Inflammatory macrophage treated with lipopolysaccharide for 4 hours (primary cell): Measurements from ENCODE around the gene CAMTA1.

Experiments used
- DNase-seq: peaks from one replicate; pipeline ENCODE4 v3.0.0-alpha.2; 2020

The CAMTA1 gene

GRCh38 chr1:7473223-7474142 is 688.2 kb downstream of the CAMTA1 start:
- no peak for DNase-seq

DNA sequence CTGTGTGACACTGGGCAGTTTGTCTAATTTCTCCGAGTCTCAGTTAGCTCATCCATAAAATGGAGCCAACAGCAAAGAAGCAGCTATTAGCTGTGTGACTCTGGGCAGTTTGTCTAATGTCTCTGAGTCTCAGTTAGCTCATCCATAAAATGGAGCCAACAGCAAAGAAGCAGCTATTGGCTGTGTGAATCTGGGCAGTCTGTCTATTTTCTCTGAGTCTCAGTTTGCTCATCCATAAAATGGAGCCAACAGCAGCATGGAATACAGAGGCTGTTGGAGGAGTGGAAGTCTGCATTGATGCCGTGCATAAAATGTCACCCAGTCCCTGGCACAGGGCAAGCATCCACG is 688.9 kb downstream of the CAMTA1 start:
- DNase-seq: no peak

DNA sequence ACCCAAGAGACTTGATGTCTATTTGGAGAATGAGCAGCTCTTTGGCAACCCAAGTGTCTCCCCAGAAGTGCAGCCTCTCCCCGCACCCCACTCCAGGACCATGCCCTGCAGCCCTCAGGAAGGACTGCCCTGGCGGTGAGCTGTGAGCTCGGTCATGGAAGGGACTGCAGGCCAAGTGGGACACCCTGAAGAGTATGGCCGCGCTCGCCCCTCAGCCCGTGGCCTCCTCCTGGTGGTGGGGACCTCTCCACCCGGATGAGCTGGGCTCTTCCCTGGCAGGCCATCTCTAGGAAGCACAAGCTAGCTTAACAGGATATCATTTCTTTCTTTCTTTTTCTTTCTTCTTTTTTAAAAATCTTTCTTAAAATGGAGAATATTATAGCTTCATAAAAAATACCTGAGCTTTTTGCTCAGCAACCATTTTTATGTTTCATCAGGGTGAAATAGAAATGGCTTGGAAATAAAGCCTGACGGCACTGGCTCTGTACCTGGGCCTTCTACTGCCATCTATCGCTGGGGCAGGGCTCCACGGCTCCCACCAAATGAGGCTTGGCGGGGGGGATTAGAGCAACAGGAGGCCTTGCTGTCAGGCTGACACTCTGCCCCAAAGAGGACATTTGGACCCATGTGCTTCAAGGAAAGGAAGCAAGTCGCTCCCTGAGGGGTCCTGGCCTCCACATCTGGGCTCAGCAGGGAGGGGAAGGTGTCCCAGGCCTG is 689.7 kb downstream of the CAMTA1 start:
- no peak for DNase-seq

GRCh38 chr1:7475691-7476090 is 690.4 kb downstream of the CAMTA1 start:
- no peak for DNase-seq

- no peak for DNase-seq
Observed at GRCh38 chr1:7476402-7476801, 691.1 kb downstream of the CAMTA1 start.

DNA sequence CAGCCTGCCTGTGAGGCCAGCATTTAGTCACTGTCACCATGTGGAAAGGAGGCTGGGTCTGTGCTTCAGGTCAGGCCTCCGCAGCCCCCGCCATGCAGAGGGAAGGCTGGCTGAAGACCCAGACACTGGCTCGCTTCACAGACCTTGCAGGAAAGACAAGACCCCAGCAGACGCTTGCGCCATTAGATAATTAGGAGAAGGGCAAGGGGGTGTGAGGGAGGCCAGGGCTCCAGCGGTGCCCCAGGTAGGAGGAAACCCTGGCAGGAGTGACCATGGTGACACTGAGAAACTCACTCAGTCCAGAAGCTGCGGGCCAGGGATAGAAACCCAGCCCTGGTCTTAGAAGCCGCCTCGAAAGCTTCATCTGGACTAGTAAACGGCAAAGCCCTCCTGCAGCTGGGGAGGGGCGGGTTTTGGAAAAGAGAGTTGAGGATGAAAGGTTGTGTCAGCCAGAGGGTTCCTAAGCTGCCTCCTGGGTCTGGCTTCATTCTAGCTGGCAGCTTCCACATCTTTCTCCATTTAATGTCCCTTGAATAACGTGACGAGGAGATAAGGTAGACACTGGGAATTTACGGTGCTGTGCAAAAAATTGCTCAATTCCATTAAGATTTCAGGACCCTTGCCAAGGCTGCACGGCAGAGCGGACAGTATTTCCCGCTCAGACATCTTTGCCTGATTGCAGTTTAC is 691.8 kb downstream of the CAMTA1 start:
- no peak for DNase-seq

GRCh38 chr1:7477593-7477992 is 692.3 kb downstream of the CAMTA1 start:
- no peak for DNase-seq

- DNase-seq: no peak
Observed at GRCh38 chr1:7478142-7478790, 693.0 kb downstream of the CAMTA1 start.

- peak; percentile 100 for DNase-seq
Observed at GRCh38 chr1:7478809-7479499, 693.7 kb downstream of the CAMTA1 start.

DNA sequence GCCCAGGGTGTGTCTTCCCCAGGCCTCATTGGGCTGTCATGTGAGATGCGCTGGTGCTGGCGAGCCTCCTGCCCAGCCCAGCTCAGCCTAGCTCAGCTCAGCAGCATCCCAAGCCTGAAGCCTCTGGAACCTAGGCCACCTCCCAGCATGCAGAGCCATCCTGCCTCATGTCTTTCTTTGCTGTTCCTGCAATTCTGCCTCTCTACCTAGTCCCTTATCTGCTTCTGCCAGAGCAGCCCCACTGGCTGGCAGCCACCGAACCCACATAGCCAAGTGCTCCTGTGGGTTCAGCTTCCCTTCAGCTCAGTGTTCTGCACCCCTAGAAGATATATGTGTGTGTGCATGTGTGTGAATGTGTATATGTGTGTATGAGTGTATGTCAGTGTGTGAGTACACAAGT is 694.3 kb downstream of the CAMTA1 start:
- DNase-seq: no peak

- DNase-seq: no peak
Observed at GRCh38 chr1:7481194-7481593, 695.9 kb downstream of the CAMTA1 start.

- DNase-seq: no peak
Observed at GRCh38 chr1:7482077-7482476, 696.8 kb downstream of the CAMTA1 start.

DNA sequence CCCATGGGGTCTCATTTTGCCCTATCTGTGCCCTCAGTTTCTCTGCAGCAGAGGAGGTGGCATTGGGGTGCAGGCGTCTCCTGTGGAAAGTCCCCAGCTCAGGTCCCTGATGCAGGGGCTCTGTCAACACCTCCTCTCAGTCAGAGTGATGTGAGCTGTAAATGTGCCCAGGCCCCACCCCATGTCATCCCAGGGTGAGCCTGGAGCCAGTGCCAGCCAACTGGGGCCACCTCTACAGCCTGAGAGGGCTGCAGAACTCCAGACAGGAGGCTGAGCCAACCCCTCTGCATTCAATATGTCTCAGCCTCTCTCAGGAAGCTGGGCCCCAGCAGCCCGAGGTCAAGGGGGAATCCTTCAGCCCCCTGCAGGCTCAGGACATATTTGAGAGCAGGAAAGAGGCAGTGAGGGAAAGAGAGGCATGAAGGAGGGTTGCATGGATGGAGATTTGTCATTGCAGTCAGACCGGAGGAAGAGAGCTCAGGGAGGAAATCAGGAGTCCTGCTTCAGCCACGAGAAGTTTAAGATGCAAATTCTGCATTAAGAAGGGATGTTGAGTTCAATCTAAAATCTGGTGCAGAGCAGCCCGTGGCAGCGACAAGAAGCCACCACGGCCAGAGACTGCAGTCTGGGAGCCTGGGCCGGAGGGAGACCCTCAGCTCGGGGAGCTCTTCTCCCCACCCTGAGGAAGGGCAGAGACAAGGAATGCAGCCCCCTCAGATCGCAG is 697.7 kb downstream of the CAMTA1 start:
- DNase-seq: no peak

DNA sequence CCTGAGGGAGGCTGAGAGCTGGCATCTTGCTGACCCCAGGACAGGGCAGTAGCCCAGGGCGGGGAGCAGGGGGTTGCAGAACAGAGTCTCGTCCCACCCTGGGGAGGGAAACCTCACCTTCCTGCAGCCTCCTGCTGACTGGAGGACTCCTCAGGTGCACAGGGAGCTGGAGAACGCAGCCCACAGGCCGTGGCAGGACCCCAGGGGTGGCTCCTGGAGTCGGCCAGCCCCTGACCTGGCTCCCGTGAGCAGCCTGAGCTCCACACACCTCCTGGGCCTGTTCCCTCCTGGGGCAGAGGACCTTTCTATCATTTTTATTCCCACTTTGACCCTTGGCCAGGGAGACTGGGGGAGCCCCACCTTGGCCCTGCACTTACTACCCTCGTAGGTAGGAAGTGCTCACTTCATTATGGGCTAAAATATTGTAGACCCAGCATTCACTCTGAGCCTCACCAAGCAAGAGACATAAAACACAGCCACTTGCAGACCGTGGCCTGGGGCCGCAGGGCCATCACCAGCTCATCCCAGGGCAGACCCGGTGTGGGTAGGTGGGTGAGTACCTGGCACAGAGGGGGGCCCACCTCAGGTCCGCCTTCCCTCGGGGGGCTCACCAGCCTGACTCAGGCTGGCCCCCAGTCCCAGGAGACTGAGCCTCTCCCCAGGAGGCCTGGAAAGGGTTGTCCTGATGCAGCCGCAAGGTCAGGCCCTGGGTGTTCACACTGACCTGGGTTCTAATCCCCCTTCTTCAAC is 698.6 kb downstream of the CAMTA1 start:
- DNase-seq: no peak

DNA sequence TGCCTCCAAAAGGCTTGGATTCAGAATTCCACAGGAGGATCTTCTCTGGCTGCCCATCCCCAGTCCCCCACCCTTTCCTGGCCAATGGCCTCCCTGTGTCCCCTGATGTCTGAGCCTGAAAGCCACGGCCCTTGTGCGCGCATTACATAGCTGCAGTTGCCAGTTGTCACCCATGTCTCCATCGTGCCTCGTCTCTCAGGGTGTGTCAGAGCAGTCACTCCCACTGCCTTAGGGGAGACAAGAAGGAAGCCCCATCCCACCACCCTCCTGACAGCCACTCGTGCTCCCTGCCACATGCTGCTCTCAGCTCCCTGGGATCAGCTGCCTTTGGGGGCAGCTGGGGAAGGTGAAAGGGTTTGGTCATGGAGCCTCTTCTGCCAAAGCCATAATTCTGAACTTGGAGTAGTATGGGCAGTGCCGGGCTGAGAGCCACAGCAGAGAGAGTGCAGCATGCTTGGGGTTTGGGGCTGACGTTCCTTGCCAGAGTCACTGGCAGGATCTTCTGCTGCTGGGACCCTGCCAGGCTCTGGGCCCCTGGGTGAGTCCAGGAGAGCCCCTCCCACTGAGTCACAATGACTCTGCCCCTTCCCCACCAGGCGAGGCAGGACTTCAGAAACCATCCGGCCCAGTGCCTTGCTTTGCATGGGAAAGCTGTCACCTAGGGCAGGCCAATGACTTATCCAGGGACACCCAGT is 700.0 kb downstream of the CAMTA1 start:
- no peak for DNase-seq

DNA sequence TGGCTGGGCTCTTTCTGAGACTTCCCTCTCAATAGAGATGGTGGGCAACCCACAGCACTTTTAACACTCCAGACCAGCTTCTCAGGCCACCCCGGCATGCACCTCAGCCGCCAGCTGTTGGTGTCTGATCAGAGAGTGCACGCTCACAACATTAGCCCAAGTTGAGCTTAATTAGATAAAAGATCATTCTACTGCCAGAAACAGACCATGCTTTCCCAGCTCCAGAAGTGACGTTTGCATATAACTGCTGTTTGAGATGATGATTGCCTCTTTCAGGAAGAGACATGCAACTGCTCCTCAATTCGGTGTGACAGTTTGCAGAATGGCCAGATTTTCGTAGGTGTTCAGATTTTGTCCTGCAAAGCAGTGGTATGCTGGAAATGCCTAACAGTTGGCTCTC is 700.6 kb downstream of the CAMTA1 start:
- DNase-seq: no peak

DNA sequence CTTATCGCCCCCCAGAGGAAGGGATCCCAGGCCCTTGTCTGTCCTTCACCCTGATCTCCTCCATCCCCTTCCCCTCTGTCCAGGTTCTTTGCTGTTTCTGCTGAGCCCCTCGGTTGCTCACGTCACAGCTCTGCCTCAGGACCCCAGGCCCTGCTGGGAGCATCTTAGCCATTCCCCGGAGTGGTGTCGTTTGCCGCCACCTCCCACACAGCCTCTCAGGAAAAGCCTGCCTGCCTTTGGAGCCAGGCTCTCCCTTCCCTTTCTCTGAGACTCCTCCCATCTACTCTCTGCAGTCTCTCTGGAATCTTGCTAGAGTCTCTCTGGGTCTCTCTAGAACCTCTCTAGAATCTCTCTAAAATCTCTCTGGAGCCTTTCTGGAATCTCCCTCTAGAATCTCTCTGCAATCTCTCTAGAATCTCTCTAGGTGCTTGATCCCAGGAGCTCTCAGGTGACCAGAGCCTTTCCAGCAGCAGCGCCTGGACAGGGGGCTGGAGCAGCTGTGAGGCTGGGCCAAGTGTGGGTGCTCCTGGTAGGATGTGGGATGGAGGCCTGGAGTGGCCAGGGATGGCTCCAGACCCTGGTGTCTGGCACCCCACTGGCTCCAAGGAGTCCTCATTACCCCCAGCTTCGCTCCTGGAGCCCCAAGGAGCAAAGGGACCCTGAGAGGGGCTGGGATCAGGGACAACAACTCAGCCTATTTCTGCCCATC is 702.7 kb downstream of the CAMTA1 start:
- no peak for DNase-seq

- no peak for DNase-seq
Observed at GRCh38 chr1:7488475-7488842, 703.2 kb downstream of the CAMTA1 start.

DNA sequence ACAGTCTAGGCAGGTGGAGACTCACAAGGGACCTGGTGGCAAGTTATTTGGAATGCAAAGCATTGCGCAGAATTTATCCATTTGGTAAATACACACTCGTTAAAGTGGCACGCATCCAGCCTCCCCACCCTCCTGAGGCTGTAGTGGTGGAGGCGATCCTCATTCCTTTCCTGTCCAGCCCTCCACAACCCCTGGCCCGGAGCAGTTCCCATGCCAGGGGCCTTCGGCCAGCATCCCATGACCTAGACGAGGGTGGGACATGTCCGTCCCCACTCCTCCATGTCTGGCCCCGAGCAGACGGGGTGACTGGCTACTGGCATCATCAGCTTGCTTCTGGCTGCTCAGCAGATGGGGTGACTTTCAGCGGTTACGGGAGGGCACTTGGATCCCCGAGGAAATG is 704.3 kb downstream of the CAMTA1 start:
- DNase-seq: no peak

GRCh38 chr1:7490576-7490975 is 705.3 kb downstream of the CAMTA1 start:
- DNase-seq: no peak
